Measurements from ENCODE around the gene TMEM61.
A peak's percentile ranks its signal among the peaks of the same experiment; 100 is the strongest.
"Not testable (repeated sequence)": the region's sequence is repeated elsewhere in the genome, so short reads cannot be mapped to it uniquely, and the experiment has no call there.

Gene TMEM61

GRCh38 chr1:55015731-55016620 lies 35.5 kb downstream of the TMEM61 start:
- no peak overlapping the region for H3K4me3 ChIP-seq (ENCODE audit: low read depth, low read length)
- TF ChIP-seq CTCF (IDR thresholded peaks at IDR 0.05; ENCODE audit: insufficient read depth, low read depth, low read length, missing control alignments) = no peak
- DNase-seq (ENCODE audit: low read depth) = no peak

GRCh38 chr1:55018395-55018794 lies 38.0 kb downstream of the TMEM61 start:
- no peak for TF ChIP-seq CTCF (IDR thresholded peaks at IDR 0.05; ENCODE audit: insufficient read depth, low read depth, low read length, missing control alignments)
- no peak overlapping the region for H3K4me3 ChIP-seq (ENCODE audit: low read depth, low read length)
- DNase-seq (ENCODE audit: low read depth) = no peak

GRCh38 chr1:55021942-55022546 lies 41.6 kb downstream of the TMEM61 start:
- H3K4me3 ChIP-seq (ENCODE audit: low read depth, low read length) = no peak overlapping the region
- TF ChIP-seq CTCF (IDR thresholded peaks at IDR 0.05; ENCODE audit: insufficient read depth, low read depth, low read length, missing control alignments) = peak; percentile 96
- peak; percentile 75 for DNase-seq (ENCODE audit: low read depth)

- DNase-seq (ENCODE audit: low read depth); H3K4me3 ChIP-seq (ENCODE audit: low read depth, low read length): not testable (repeated sequence)
Measured at GRCh38 chr1:55024163-55024562, 43.7 kb downstream of the TMEM61 start.

- not testable (repeated sequence) for H3K4me3 ChIP-seq (ENCODE audit: low read depth, low read length); DNase-seq (ENCODE audit: low read depth)
Measured at GRCh38 chr1:55026682-55027081, 46.3 kb downstream of the TMEM61 start.

- not testable (repeated sequence) for DNase-seq (ENCODE audit: low read depth)
Measured at GRCh38 chr1:55031098-55031497, 50.7 kb downstream of the TMEM61 start.

GRCh38 chr1:55033265-55033614 lies 52.8 kb downstream of the TMEM61 start:
- DNase-seq (ENCODE audit: low read depth) = no peak
- no peak for TF ChIP-seq CTCF (IDR thresholded peaks at IDR 0.05; ENCODE audit: insufficient read depth, low read depth, low read length, missing control alignments)
- no peak overlapping the region for H3K4me3 ChIP-seq (ENCODE audit: low read depth, low read length)

More at GRCh38 chr1:55031098-55031497, 50.7 kb downstream of the TMEM61 start:
- not testable (repeated sequence) for H3K4me3 ChIP-seq (ENCODE audit: low read depth, low read length)

GRCh38 chr1:55034476-55035133 lies 54.2 kb downstream of the TMEM61 start:
- TF ChIP-seq CTCF (IDR thresholded peaks at IDR 0.05; ENCODE audit: insufficient read depth, low read depth, low read length, missing control alignments) = no peak
- no peak for DNase-seq (ENCODE audit: low read depth)
- no peak overlapping the region for H3K4me3 ChIP-seq (ENCODE audit: low read depth, low read length)

Data from GM12865 (cell line).